Coronary artery (tissue), 2 donors: ENCODE measurements around the gene HTR2B.
"Not testable (repeated sequence)": the region's sequence is repeated elsewhere in the genome, so short reads cannot be mapped to it uniquely, and the experiment has no call there.

ENCODE experiments used
- DNase-seq: peaks from one replicate; pipeline ENCODE4 v3.0.0-alpha.2; 2017; ENCODE audit warnings: low spot score
- H3K27ac ChIP-seq, 2 donors: fragments of 200-600 bp; sonication (generic); one replicate each; pipeline ENCODE4 v1.5.1; 2016 to 2019
- H3K4me3 ChIP-seq: fragments of 200-600 bp; sonication (generic); 2 replicates; pipeline ENCODE4 v1.5.1; 2016; ENCODE audit warnings: mild to moderate bottlenecking, moderate library complexity
- CTCF ChIP-seq: fragments of 200-600 bp; sonication (generic); IDR thresholded peaks from one replicate; pipeline ENCODE4 v1.5.1; 2019; ENCODE audit warnings: antibody characterized with exemption

The HTR2B gene

GRCh38 chr2:231094736-231095346, 30.0 kb downstream of the HTR2B start:
- no peak for DNase-seq
- Histone ChIP-seq H3K4me3 (no peak overlapping the region), H3K27ac (no peak overlapping the region)
- no peak for TF ChIP-seq CTCF

GRCh38 chr2:231093933-231094332, 30.9 kb downstream of the HTR2B start:
- no peak overlapping the region for H3K4me3 ChIP-seq
- H3K27ac ChIP-seq, result no peak overlapping the region
- DNase-seq, result no peak
- TF ChIP-seq CTCF, result no peak

- H3K27ac ChIP-seq, result no peak overlapping the region
- no peak for TF ChIP-seq CTCF
- DNase-seq, result no peak
Measured at GRCh38 chr2:231088754-231089153, 36.1 kb downstream of the HTR2B start.

GRCh38 chr2:231084565-231084964, 40.3 kb downstream of the HTR2B start:
- H3K27ac ChIP-seq, result no peak overlapping the region
- no peak for TF ChIP-seq CTCF
- no peak overlapping the region for H3K4me3 ChIP-seq
- no peak for DNase-seq

More at GRCh38 chr2:231088754-231089153, 36.1 kb downstream of the HTR2B start:
- no peak overlapping the region for H3K4me3 ChIP-seq

GRCh38 chr2:231069379-231070054, 55.3 kb downstream of the HTR2B start:
- TF ChIP-seq CTCF, result no peak
- no peak for DNase-seq
- no peak overlapping the region for H3K4me3 ChIP-seq
- H3K27ac ChIP-seq, result no peak overlapping the region

GRCh38 chr2:231068525-231069222, 56.2 kb downstream of the HTR2B start:
- DNase-seq, result no peak
- TF ChIP-seq CTCF, result no peak
- no peak overlapping the region for H3K27ac ChIP-seq

GRCh38 chr2:231067531-231067930, 57.3 kb downstream of the HTR2B start:
- not testable (repeated sequence) for DNase-seq, H3K4me3 ChIP-seq, H3K27ac ChIP-seq

More at GRCh38 chr2:231068525-231069222, 56.2 kb downstream of the HTR2B start:
- no peak overlapping the region for H3K4me3 ChIP-seq
